Neuronal stem cell (in vitro differentiated cells): ENCODE measurements around the gene TTC28.

Source experiments
- DNase-seq: peaks from one replicate; pipeline ENCODE4 v3.0.0-alpha.2; 2013; ENCODE audit warnings: low spot score
- H2AFZ ChIP-seq: one replicate; pipeline ENCODE4 v1.6.1; 2013; ENCODE audit warnings: mild to moderate bottlenecking, low read length, inconsistent platforms
- H2AK5ac ChIP-seq: 2 replicates; pipeline ENCODE4 v1.6.1; 2013; ENCODE audit warnings: low read depth, mild to moderate bottlenecking, inconsistent platforms, low read length, moderate library complexity, mixed read lengths
- H2BK120ac ChIP-seq: 2 replicates; pipeline ENCODE4 v1.6.1; 2013; ENCODE audit warnings: low read depth, mild to moderate bottlenecking, inconsistent platforms, low read length, moderate library complexity, mixed read lengths
- H2BK12ac ChIP-seq: one replicate; pipeline ENCODE4 v1.6.1; 2013; ENCODE audit warnings: low read length, inconsistent platforms
- H2BK15ac ChIP-seq: 2 replicates; pipeline ENCODE4 v1.6.1; 2013; ENCODE audit warnings: mild to moderate bottlenecking, low read length, inconsistent platforms, mixed read lengths
- H2BK5ac ChIP-seq: one replicate; pipeline ENCODE4 v1.6.1; 2013; ENCODE audit warnings: inconsistent platforms, mild to moderate bottlenecking, low read length, moderate library complexity
- H3K14ac ChIP-seq: one replicate; pipeline ENCODE4 v1.6.1; 2013; ENCODE audit warnings: low read length, inconsistent platforms
- H3K18ac ChIP-seq: 2 replicates; pipeline ENCODE4 v1.6.1; 2013; ENCODE audit warnings: low read length, inconsistent platforms
- H3K23ac ChIP-seq: 2 replicates; pipeline ENCODE4 v1.6.1; 2013; ENCODE audit warnings: low read depth, mild to moderate bottlenecking, mixed read lengths, low read length, inconsistent platforms; ENCODE audit not compliant: poor library complexity
- H3K27ac ChIP-seq: replicated peaks from 3 replicates; pipeline ENCODE4 v1.5.1; 2013; ENCODE audit warnings: low read length, inconsistent platforms
- H3K27me3 ChIP-seq, 3 experiments: 2 replicates each; pipeline ENCODE4 v1.6.1; 2013; ENCODE audit warnings: low read length in 3 of 3, mild to moderate bottlenecking in 2 of 3, inconsistent platforms in 1 of 3, low read depth in 1 of 3, mixed read lengths in 1 of 3, moderate library complexity in 1 of 3; ENCODE audit not compliant: control insufficient read depth in 3 of 3, insufficient read depth in 3 of 3
- H3K36me3 ChIP-seq, 2 donors: replicated peaks in 1 of 2; 2 replicates each; pipeline ENCODE4 v1.6.1; 2013; ENCODE audit warnings: low read length in 2 of 2; ENCODE audit not compliant: control insufficient read depth in 2 of 2, insufficient read depth in 2 of 2
- H3K4ac ChIP-seq: 2 replicates; pipeline ENCODE4 v1.6.1; 2013; ENCODE audit warnings: inconsistent platforms, mild to moderate bottlenecking, low read length, moderate library complexity
- H3K4me1 ChIP-seq, 2 donors: 1 replicate in 1 of 2; 2 replicates in 1 of 2; pipeline ENCODE4 v1.6.1; 2013; ENCODE audit warnings: low read length in 2 of 2, low read depth in 1 of 2; ENCODE audit not compliant: control insufficient read depth in 2 of 2, insufficient read depth in 1 of 2
- H3K4me2 ChIP-seq: one replicate; pipeline ENCODE4 v1.6.1; 2013; ENCODE audit warnings: mild to moderate bottlenecking, low read length, inconsistent platforms; ENCODE audit not compliant: insufficient read depth, poor library complexity, severe bottlenecking
- H3K4me3 ChIP-seq, 2 donors: 2 replicates each; pipeline ENCODE4 v1.5.1; 2013; ENCODE audit warnings: low read length in 2 of 2, mild to moderate bottlenecking in 2 of 2, inconsistent platforms in 1 of 2, moderate library complexity in 1 of 2
- H3K79me1 ChIP-seq: one replicate; pipeline ENCODE4 v1.6.1; 2013; ENCODE audit warnings: low read depth, mild to moderate bottlenecking, inconsistent platforms, low read length, moderate library complexity
- H3K9ac ChIP-seq: one replicate; pipeline ENCODE4 v1.6.1; 2013; ENCODE audit warnings: mild to moderate bottlenecking, low read depth, low read length, inconsistent platforms; ENCODE audit not compliant: poor library complexity
- H3K9me3 ChIP-seq, 2 donors: replicated peaks in 1 of 2; 2 replicates each; pipeline versions ENCODE3 to v1.6.1; 2013; ENCODE audit warnings: low read length in 2 of 2, mild to moderate bottlenecking in 2 of 2, inconsistent platforms in 1 of 2, low read depth in 1 of 2, mixed read lengths in 1 of 2, moderate library complexity in 1 of 2; ENCODE audit not compliant: control insufficient read depth in 2 of 2, insufficient read depth in 1 of 2
- H4K8ac ChIP-seq: one replicate; pipeline ENCODE4 v1.6.1; 2013; ENCODE audit warnings: low read depth, mild to moderate bottlenecking, inconsistent platforms, low read length, moderate library complexity
- H4K91ac ChIP-seq: one replicate; pipeline ENCODE4 v1.6.1; 2013; ENCODE audit warnings: low read length, low read depth, mild to moderate bottlenecking, inconsistent platforms; ENCODE audit not compliant: poor library complexity
- WGBS, 2 donors: extraction: QIAGEN DNeasy Blood & Tissue Kit; methylation state at CpG; one replicate each; pipeline ENCODE4 v1.1.7; 2013; ENCODE audit warnings: missing lambda C conversion rate in 2 of 2, mixed read lengths in 1 of 2; ENCODE audit not compliant: insufficient read length in 2 of 2, insufficient replicate concordance in 1 of 2; ENCODE audit errors: extremely low coverage in 2 of 2; 5-methylcytosine and 5-hydroxymethylcytosine counted together

The TTC28 gene

DNA sequence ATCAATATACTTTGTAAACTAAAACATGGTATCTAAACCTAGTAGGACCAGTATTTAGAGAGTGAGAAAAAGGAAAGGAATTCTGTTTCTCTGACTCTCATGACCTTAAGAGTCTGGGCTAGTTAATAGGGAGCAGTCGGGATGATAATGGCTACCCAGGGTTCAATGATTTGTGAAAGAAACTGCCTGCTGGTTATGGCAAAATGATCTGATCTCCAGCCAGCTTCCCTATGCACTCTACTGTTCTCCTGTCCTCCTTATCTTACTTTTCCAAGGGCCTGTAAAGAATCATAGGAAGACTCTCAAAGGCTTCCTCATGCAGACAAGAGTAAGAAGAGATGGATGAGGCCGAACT lies 567.5 kb downstream of the TTC28 start:
- Histone ChIP-seq H4K8ac (no peak overlapping the region), H2AFZ (peak overlapping the region; percentile 46), H2BK12ac (no peak overlapping the region), H2AK5ac (no peak overlapping the region), H2BK120ac (no peak overlapping the region), H3K14ac (no peak overlapping the region), H3K36me3 (peaks cover 2 to 17% of the 10 kb centered on the region in 2 donors), H3K4me1 (peaks cover 11 to 20% of the 10 kb centered on the region in 2 donors), H3K27me3 (no peaks in the 10 kb centered on the region), H2BK15ac (no peak overlapping the region), H3K9ac (no peak overlapping the region), H3K4ac (no peak overlapping the region), H3K4me2 (peak overlapping the region; percentile 38), H4K91ac (no peak overlapping the region), H2BK5ac (no peak overlapping the region), H3K79me1 (no peaks in the 10 kb centered on the region), H3K18ac (no peak overlapping the region), H3K4me3 (no peak overlapping the region), H3K9me3 (no peaks in the 10 kb centered on the region), H3K27ac (peak overlapping the region; percentile 32), H3K23ac (no peak overlapping the region)
- DNase-seq = no peak
- no CpG with 5 or more reads among the region's 2 CpGs for WGBS, 2 donors

DNA sequence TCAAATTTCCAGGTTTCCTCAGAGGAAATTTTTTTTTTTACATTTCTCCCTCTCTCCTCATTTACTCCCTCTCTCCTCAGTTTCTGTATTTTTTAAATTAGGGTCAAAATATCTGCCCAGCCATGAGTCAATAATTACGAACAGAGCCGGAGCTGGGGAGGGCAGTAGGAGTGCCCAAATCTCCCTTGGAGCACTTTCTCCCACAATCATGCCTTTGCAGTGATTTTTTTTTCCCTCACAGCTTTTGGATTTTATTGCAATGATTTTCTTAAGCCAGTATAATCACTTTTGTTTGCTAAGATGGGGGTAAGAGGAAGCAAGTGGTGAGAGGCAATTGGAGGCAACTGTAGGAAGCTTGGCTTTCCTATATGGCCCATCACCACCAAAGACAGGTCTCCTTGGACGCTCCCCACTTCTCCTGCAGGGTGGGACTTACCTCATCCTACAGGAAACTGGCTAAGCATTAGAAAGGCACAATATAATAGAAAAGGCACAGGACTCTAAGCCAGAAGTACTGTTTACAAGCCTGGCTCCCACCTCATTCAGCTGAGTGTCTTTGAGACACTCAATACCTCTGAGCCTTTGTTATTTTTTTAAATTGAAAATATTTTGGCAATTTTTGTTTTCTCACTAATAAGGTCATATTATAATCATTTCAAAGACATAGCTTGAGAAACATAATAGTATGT lies 568.0 kb downstream of the TTC28 start:
- H3K4me2 ChIP-seq = no peak overlapping the region
- H3K23ac ChIP-seq = no peak overlapping the region
- no peak overlapping the region for H3K14ac ChIP-seq
- no peak overlapping the region for H4K91ac ChIP-seq
- no peak overlapping the region for H3K4ac ChIP-seq
- H3K4me3 ChIP-seq = no peak overlapping the region
- WGBS, 2 donors = no CpG with 5 or more reads among the region's 3 CpGs
- no peak overlapping the region for H2BK15ac ChIP-seq
- H3K4me1 ChIP-seq = peaks cover 11 to 18% of the 10 kb centered on the region in 2 donors
- H4K8ac ChIP-seq = no peak overlapping the region
- no peaks in the 10 kb centered on the region for H3K79me1 ChIP-seq
- no peak overlapping the region for H2AFZ ChIP-seq
- no peak overlapping the region for H2BK120ac ChIP-seq
- no peak overlapping the region for H2BK5ac ChIP-seq
- H3K9me3 ChIP-seq = no peaks in the 10 kb centered on the region
- H3K27ac ChIP-seq = no peak overlapping the region
- H2AK5ac ChIP-seq = no peak overlapping the region
- no peak for DNase-seq
- peaks cover 4 to 22% of the 10 kb centered on the region in 2 donors for H3K36me3 ChIP-seq
- no peak overlapping the region for H3K18ac ChIP-seq
- no peak overlapping the region for H2BK12ac ChIP-seq
- H3K9ac ChIP-seq = no peak overlapping the region
- H3K27me3 ChIP-seq = no peaks in the 10 kb centered on the region

DNA sequence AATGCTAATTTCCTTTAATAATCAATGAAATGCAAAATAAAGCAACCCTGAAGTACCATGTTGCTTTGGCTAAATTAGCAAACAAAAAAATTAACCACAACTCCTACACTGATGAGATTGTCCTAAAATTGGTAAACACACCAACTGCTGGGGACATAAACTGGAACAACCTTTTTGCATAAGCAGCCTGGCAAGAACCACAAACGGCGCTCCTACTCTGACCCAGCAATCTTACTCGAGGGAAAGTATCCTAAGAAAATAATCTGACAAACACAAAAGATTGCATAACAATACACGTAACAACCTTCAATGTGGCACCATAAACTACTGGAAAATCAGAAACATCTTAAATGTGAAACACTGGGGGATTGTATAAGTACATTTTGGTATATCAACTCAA lies 570.8 kb downstream of the TTC28 start:
- H3K4me1 ChIP-seq = peaks cover 11 to 12% of the 10 kb centered on the region in 2 donors
- no peak overlapping the region for H2BK15ac ChIP-seq
- no peak overlapping the region for H3K4me2 ChIP-seq
- peaks cover 14 to 50% of the 10 kb centered on the region in 2 donors for H3K36me3 ChIP-seq
- DNase-seq = no peak
- H2BK5ac ChIP-seq = no peak overlapping the region
- no peak overlapping the region for H3K18ac ChIP-seq
- H3K79me1 ChIP-seq = no peaks in the 10 kb centered on the region
- H2BK120ac ChIP-seq = no peak overlapping the region
- no peak overlapping the region for H3K4me3 ChIP-seq
- no peak overlapping the region for H2BK12ac ChIP-seq
- no peak overlapping the region for H3K14ac ChIP-seq
- H3K9ac ChIP-seq = no peak overlapping the region
- no peak overlapping the region for H2AFZ ChIP-seq
- WGBS, 2 donors = no CpG with 5 or more reads among the region's 4 CpGs
- H3K4ac ChIP-seq = no peak overlapping the region
- no peak overlapping the region for H4K91ac ChIP-seq
- no peaks in the 10 kb centered on the region for H3K9me3 ChIP-seq
- no peak overlapping the region for H3K27ac ChIP-seq
- no peak overlapping the region for H4K8ac ChIP-seq
- no peak overlapping the region for H3K23ac ChIP-seq
- H2AK5ac ChIP-seq = no peak overlapping the region
- H3K27me3 ChIP-seq = no peaks in the 10 kb centered on the region

DNA sequence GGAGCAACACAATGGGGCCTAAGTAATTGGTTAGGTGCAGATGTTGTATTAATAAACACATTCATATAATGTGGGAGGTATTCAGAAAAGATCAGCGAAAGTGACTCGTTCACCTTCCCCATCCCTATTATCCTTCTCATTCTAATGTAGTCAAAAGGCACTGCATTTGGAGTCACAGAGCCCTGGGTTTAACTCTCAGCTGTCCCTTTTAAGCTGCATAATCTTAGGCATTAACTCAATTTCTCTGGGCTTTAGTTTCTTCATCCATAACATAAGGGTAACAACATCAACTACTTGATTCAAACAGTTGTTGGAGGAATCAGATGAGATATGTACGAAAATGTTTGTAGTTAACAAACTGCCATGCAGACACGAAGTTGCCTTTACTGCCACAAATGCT lies 573.0 kb downstream of the TTC28 start:
- no peak overlapping the region for H4K8ac ChIP-seq
- H4K91ac ChIP-seq = no peak overlapping the region
- H3K4me1 ChIP-seq = peaks cover 0 to under 1% of the 10 kb centered on the region in 2 donors
- H3K23ac ChIP-seq = no peak overlapping the region
- no peaks in the 10 kb centered on the region for H3K27me3 ChIP-seq
- no peak overlapping the region for H2BK12ac ChIP-seq
- no peak overlapping the region for H3K4me2 ChIP-seq
- peaks cover 14 to 67% of the 10 kb centered on the region in 2 donors for H3K36me3 ChIP-seq
- no peak overlapping the region for H2BK120ac ChIP-seq
- H3K79me1 ChIP-seq = no peaks in the 10 kb centered on the region
- DNase-seq = no peak
- no peak overlapping the region for H3K4me3 ChIP-seq
- no peak overlapping the region for H3K18ac ChIP-seq
- no peak overlapping the region for H2AK5ac ChIP-seq
- no peaks in the 10 kb centered on the region for H3K9me3 ChIP-seq
- no peak overlapping the region for H3K27ac ChIP-seq
- no peak overlapping the region for H2AFZ ChIP-seq
- H2BK5ac ChIP-seq = no peak overlapping the region
- H3K14ac ChIP-seq = no peak overlapping the region
- WGBS, 2 donors = no CpG with 5 or more reads among the region's 4 CpGs
- H3K4ac ChIP-seq = no peak overlapping the region
- no peak overlapping the region for H3K9ac ChIP-seq
- no peak overlapping the region for H2BK15ac ChIP-seq
